HepG2 (cell line): ENCODE results near the gene GRM8. TPM values are rescaled to one million over a fixed set of nuclear protein-coding genes. Genes with fewer than 3 reads are reported as not detected.

ENCODE experiments used
- ATAC-seq: fragments of 200-7000 bp; cut with Tn5 transposase; 3 replicates; pipeline ENCODE4 v1.9.1; 2020; ENCODE audit warnings: mild to moderate bottlenecking, moderate library complexity
- BruUV-seq: library from RNA; stranded (reverse); fragments of 400-500 nt; replicated peaks from 2 replicates; lab custom pipeline; 2021; lab: Mats Ljungman, UMichigan
- CTCF ChIA-PET: fragments of 300-600 bp; formaldehyde crosslinking; extraction: SDS; loops from one replicate; lab custom pipeline; 2021; ENCODE audit warnings: low total read pairs, inconsistent platforms, low intra/inter-chr PET ratio; lab: Yijun Ruan, JAX
- POLR2A ChIA-PET: fragments of 350-600 bp; sonication (Branson Sonifier 250); formaldehyde crosslinking; loops from one replicate; lab custom pipeline; 2020; ENCODE audit warnings: antibody characterized with exemption, inconsistent platforms; lab: Yijun Ruan, JAX
- DNase-seq: peaks from one replicate; pipeline ENCODE4 v3.0.0-alpha.2; 2015; ENCODE audit warnings: low spot score
- FAIRE-seq: peaks from 3 replicates; lab custom pipeline; 2011; peaks lifted over from hg19 to GRCh38; lab: Jason Lieb, UNC
- H2AFZ ChIP-seq: one replicate; pipeline ENCODE4 v1.6.1; 2011; ENCODE audit warnings: low read length, inconsistent platforms
- H3K27ac ChIP-seq: fragments of 300-600 bp; 3 replicates; pipeline ENCODE4 v1.8.0; 2011; ENCODE audit warnings: mixed run types, mild to moderate bottlenecking, mixed read lengths, low read length, inconsistent platforms; ENCODE audit not compliant: insufficient read depth; ENCODE audit errors: extremely low read length
- H3K27me3 ChIP-seq, 2 experiments: fragments of 200-600 bp in 1 of 2; 2 replicates in 1 of 2; 3 replicates in 1 of 2; pipeline versions ENCODE4 v1.6.0 to v1.8.0; 2011; ENCODE audit warnings: low read length in 2 of 2, mild to moderate bottlenecking in 2 of 2, moderate library complexity in 2 of 2, inconsistent platforms in 1 of 2; ENCODE audit not compliant: insufficient read depth in 2 of 2, control insufficient read depth in 1 of 2
- H3K36me3 ChIP-seq, 2 experiments: fragments of 200-600 bp in 1 of 2; replicated peaks in 1 of 2; 2 replicates in 1 of 2; 3 replicates in 1 of 2; pipeline versions ENCODE4 v1.5.1 to v1.8.0; 2011; ENCODE audit warnings: low read length in 2 of 2, inconsistent platforms in 1 of 2; ENCODE audit not compliant: insufficient read depth in 2 of 2, control insufficient read depth in 1 of 2
- H3K4me1 ChIP-seq: 2 replicates; pipeline ENCODE4 v1.5.1; 2012; ENCODE audit warnings: low read length, inconsistent platforms; ENCODE audit not compliant: insufficient read depth
- H3K4me2 ChIP-seq: 2 replicates; pipeline ENCODE4 v1.6.0; 2011; ENCODE audit warnings: low read depth, low read length, inconsistent platforms
- H3K4me3 ChIP-seq, 3 experiments: fragments of 200-600 bp in 1 of 3; sonication (generic), shearing (Covaris generic) in 1 of 3; replicated peaks in 1 of 3; 2 replicates each; pipeline ENCODE4 v1.5.1; 2011 to 2016; ENCODE audit warnings: low read length in 3 of 3, inconsistent platforms in 2 of 3, low read depth in 2 of 3, mild to moderate bottlenecking in 2 of 3, control low read depth in 1 of 3, mixed read lengths in 1 of 3; ENCODE audit not compliant: insufficient read depth in 1 of 3
- H3K79me2 ChIP-seq: one replicate; pipeline ENCODE4 v1.6.1; 2011; ENCODE audit warnings: low read length, inconsistent platforms; ENCODE audit not compliant: insufficient read depth
- H3K9ac ChIP-seq: 2 replicates; pipeline ENCODE4 v1.6.0; 2011; ENCODE audit warnings: mild to moderate bottlenecking, low read depth, low read length, inconsistent platforms; ENCODE audit not compliant: insufficient read depth
- H3K9me3 ChIP-seq: 2 replicates; pipeline ENCODE4 v1.5.1; 2012; ENCODE audit warnings: mild to moderate bottlenecking, low read length
- H4K20me1 ChIP-seq: 2 replicates; pipeline ENCODE4 v1.6.0; 2011; ENCODE audit warnings: inconsistent platforms, mild to moderate bottlenecking, low read length, moderate library complexity; ENCODE audit not compliant: insufficient read depth
- BRCA1 ChIP-seq: sonication (generic); formaldehyde crosslinking; IDR thresholded peaks from 2 replicates; pipeline ENCODE4 v1.4.0; 2020; ENCODE audit warnings: missing genetic modification reagents
- HNRNPH1 ChIP-seq: fragments of 200-400 bp; formaldehyde crosslinking; optimal IDR thresholded peaks from 2 replicates; pipeline ENCODE3; 2017; ENCODE audit warnings: mild to moderate bottlenecking, low read depth, low read length
- NFIB ChIP-seq: sonication (generic); formaldehyde crosslinking; IDR thresholded peaks from 2 replicates; pipeline ENCODE4 v1.9.0; 2021; ENCODE audit warnings: missing genetic modification reagents, mild to moderate bottlenecking, borderline replicate concordance
- NFYB ChIP-seq: sonication (generic); formaldehyde crosslinking; IDR thresholded peaks from 2 replicates; pipeline ENCODE4 v1.4.0; 2020; ENCODE audit warnings: missing genetic modification reagents
- SIX1 ChIP-seq: sonication (generic); formaldehyde crosslinking; IDR thresholded peaks from 2 replicates; pipeline ENCODE4 v1.4.0; 2020; ENCODE audit warnings: missing genetic modification reagents, borderline replicate concordance
- TBP ChIP-seq: sonication (generic); formaldehyde crosslinking; IDR thresholded peaks from 2 replicates; pipeline ENCODE4 v1.5.0; 2020; ENCODE audit warnings: missing genetic modification reagents
- TFDP1 ChIP-seq: IDR thresholded peaks from 2 replicates; pipeline ENCODE4 v1.6.1; 2016; ENCODE audit warnings: missing compliant biosample characterization, missing genetic modification reagents, borderline replicate concordance
- THAP11 ChIP-seq: IDR thresholded peaks from 2 replicates; pipeline ENCODE4 v1.6.1; 2016; ENCODE audit warnings: missing biosample characterization, missing genetic modification reagents
- YEATS4 ChIP-seq: sonication (generic); formaldehyde crosslinking; IDR thresholded peaks from 2 replicates; pipeline ENCODE4 v1.4.0; 2020; ENCODE audit warnings: missing genetic modification reagents, borderline replicate concordance
- ZBTB43 ChIP-seq: sonication (generic); formaldehyde crosslinking; conservative IDR thresholded peaks from 2 replicates; pipeline ENCODE4 v1.4.0; 2020; ENCODE audit warnings: missing genetic modification reagents
- ZNF552 ChIP-seq: sonication (generic); formaldehyde crosslinking; IDR thresholded peaks from 2 replicates; pipeline ENCODE4 v1.9.0; 2022; ENCODE audit warnings: missing genetic modification reagents, mild to moderate bottlenecking, borderline replicate concordance
- ZNF687 ChIP-seq: sonication (generic); formaldehyde crosslinking; IDR thresholded peaks from 2 replicates; pipeline ENCODE4 v1.5.1; 2020; ENCODE audit warnings: mild to moderate bottlenecking, missing genetic modification reagents, moderate library complexity
- ZNF704 ChIP-seq: sonication (generic); formaldehyde crosslinking; IDR thresholded peaks from 2 replicates; pipeline ENCODE4 v1.8.1; 2023; ENCODE audit warnings: mild to moderate bottlenecking, inconsistent platforms, moderate library complexity, missing genetic modification reagents, borderline replicate concordance
- ZNF839 ChIP-seq: sonication (generic); formaldehyde crosslinking; IDR thresholded peaks from 2 replicates; pipeline ENCODE4 v1.4.0; 2020; ENCODE audit warnings: missing genetic modification reagents, mild to moderate bottlenecking, borderline replicate concordance
- ZSCAN20 ChIP-seq: sonication (generic); formaldehyde crosslinking; IDR thresholded peaks from 2 replicates; pipeline ENCODE4 v1.4.0; 2020; ENCODE audit warnings: missing genetic modification reagents, mild to moderate bottlenecking, borderline replicate concordance
- WGBS: methylation state at CpG from one replicate; pipeline ENCODE4 v1.1.6; 2017; ENCODE audit warnings: low lambda C conversion rate; 5-methylcytosine and 5-hydroxymethylcytosine counted together
- in situ Hi-C: cut with HindIII; loops from 2 replicates; pipeline ENCODE4 v1.10.0; 2017; ENCODE audit warnings: low pct_unique_long_range_greater_than_20kb; ENCODE audit not compliant: extremely low pct_ligation_motif_present
- intact Hi-C: fragments of 100-400 bp; cut with micrococcal nuclease; formaldehyde crosslinking; loops from one replicate; pipeline ENCODE4 v1.10.0; 2022; ENCODE audit not compliant: unreplicated experiment
- polyA plus RNA-seq, 8 experiments: library from polyadenylated mRNA; depleted of rRNA in 3 of 8; stranded (reverse) in 7 of 8; unstranded in 1 of 8; fragments of >200 nt; fragmentation: Illumina TruSeq in 4 of 8; extraction: Trizol in 4 of 8; gene quantifications; 2 replicates each; pipeline versions ENCODE4 v1.2.1 to v1.2.3, GENCODE V29; 2011 to 2016; ENCODE audit warnings: low read depth in 4 of 8, missing spikeins in 1 of 8, mixed read lengths in 1 of 8; ENCODE audit not compliant: insufficient read depth in 1 of 8
- total RNA-seq, 5 experiments: library from RNA; depleted of rRNA; stranded (reverse); fragments of >200 nt; fragmentation: Illumina TruSeq; extraction: Trizol; gene quantifications; 2 replicates each; pipeline ENCODE4 v1.2.3, GENCODE V29; 2016; ENCODE audit warnings: low read depth in 1 of 5

The GRM8 gene
- total and polyA plus RNA-seq, 2 of the 13 experiments (the other 11 are each of a cell fraction or from before 2014, with no cell fraction given) = not detected

GRCh38 chr7:127152423-127152822 is 100.3 kb downstream of the GRM8 start (continued):
- TF ChIP-seq ZBTB43 (CRISPR knock-in tag) = no peak
- TF ChIP-seq ZNF839 = no peak
- TF ChIP-seq SIX1 (CRISPR knock-in tag) = no peak
- no peak for TF ChIP-seq BRCA1 (CRISPR knock-in tag)

- no peak for ATAC-seq
- WGBS = 31% methylated on average over 8 of the region's 8 CpGs
- no TSS peak for BruUV-seq
- intact Hi-C loops (loop anchor here (10.0 kb wide), 1 partner anchor 347 kb away; no protein-coding TSS in a partner anchor), in situ Hi-C loops (no loop called here)
- H3K9ac ChIP-seq = no peak overlapping the region
- no peaks in the 10 kb centered on the region for H3K9me3 ChIP-seq
- H3K27me3 ChIP-seq = no peaks in the 10 kb centered on the region
- no peak overlapping the region for H3K27ac ChIP-seq
- no peaks in the 10 kb centered on the region for H3K79me2 ChIP-seq
- POLR2A ChIA-PET = no interaction called here
- H3K4me2 ChIP-seq = no peak overlapping the region
- H4K20me1 ChIP-seq = no peaks in the 10 kb centered on the region
- no peak overlapping the region for H3K4me3 ChIP-seq
- no peak for FAIRE-seq
- no peak for DNase-seq
- CTCF ChIA-PET = no interaction called here
- peaks cover 12% of the 10 kb centered on the region for H3K4me1 ChIP-seq
- no peak overlapping the region for H2AFZ ChIP-seq
- no peaks in the 10 kb centered on the region for H3K36me3 ChIP-seq
- TF ChIP-seq ZSCAN20 (CRISPR knock-in tag) (no peak), TBP (CRISPR knock-in tag) (no peak), ZNF687 (CRISPR knock-in tag) (no peak), NFIB (CRISPR knock-in tag) (no peak), ZNF552 (CRISPR knock-in tag) (no peak), THAP11 (CRISPR knock-in tag) (no peak), ZNF704 (no peak), HNRNPH1 (no peak), TFDP1 (CRISPR knock-in tag) (no peak), NFYB (no peak), YEATS4 (CRISPR knock-in tag) (no peak)
Observed at GRCh38 chr7:127151379-127151778, 101.4 kb downstream of the GRM8 start.
